BLaER1 (cell line): ENCODE results near the gene DEPDC1B.
"Not testable (repeated sequence)": the region's sequence is repeated elsewhere in the genome, so short reads cannot be mapped to it uniquely, and the experiment has no call there.

Experiments
- H3K27ac ChIP-seq: shearing (Covaris generic); formaldehyde crosslinking; 2 replicates; pipeline ENCODE4 v1.8.1; 2022
- H3K27me3 ChIP-seq: shearing (Covaris generic); formaldehyde crosslinking; 2 replicates; pipeline ENCODE4 v1.8.1; 2022
- H3K36me3 ChIP-seq: shearing (Covaris generic); formaldehyde crosslinking; 2 replicates; pipeline ENCODE4 v1.8.1; 2022
- H3K4me1 ChIP-seq: shearing (Covaris generic); formaldehyde crosslinking; 2 replicates; pipeline ENCODE4 v1.8.1; 2022
- H3K4me2 ChIP-seq: shearing (Covaris generic); formaldehyde crosslinking; 2 replicates; pipeline ENCODE4 v1.8.1; 2022
- H3K4me3 ChIP-seq: shearing (Covaris generic); formaldehyde crosslinking; 2 replicates; pipeline ENCODE4 v1.8.1; 2022
- H3K9ac ChIP-seq: shearing (Covaris generic); formaldehyde crosslinking; 2 replicates; pipeline ENCODE4 v1.8.1; 2022
- H3K9me3 ChIP-seq: shearing (Covaris generic); formaldehyde crosslinking; 2 replicates; pipeline ENCODE4 v1.8.1; 2022
- H4K20me1 ChIP-seq: shearing (Covaris generic); formaldehyde crosslinking; 2 replicates; pipeline ENCODE4 v1.8.1; 2022
- Cebpa-rat ChIP-seq: shearing (Covaris generic); IDR thresholded peaks from 2 replicates; pipeline ENCODE4 v1.8.1; 2022

DEPDC1B gene

DNA sequence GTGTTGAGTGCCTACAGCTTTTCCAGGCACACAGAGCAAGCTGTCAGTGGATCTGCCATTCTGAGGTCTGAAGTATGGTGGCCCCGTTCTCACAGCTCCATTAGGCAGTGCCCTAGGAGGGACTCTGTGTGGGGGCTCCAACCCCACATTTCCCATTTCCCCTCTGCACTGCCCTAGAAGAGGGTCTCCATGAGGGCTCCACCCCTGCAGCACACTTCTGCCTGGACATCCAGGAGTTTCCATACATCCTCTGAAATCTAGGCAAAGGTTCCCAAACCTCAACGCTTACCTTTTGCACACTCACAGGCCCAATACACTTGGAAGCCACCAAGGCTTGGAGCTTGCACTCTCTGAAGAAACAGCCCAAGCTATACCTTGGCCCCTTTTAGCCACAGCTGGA lies 131.3 kb downstream of the DEPDC1B start:
- H3K36me3 ChIP-seq, result 0 out of 2 replicates have a peak, but pooled peaks cover 5% of the 10 kb centered on the region
- no peak for TF ChIP-seq Cebpa-rat
- H3K4me2 ChIP-seq, result no peak overlapping the region
- H3K27ac ChIP-seq, result no peak overlapping the region
- no peak overlapping the region for H3K4me3 ChIP-seq
- no peak overlapping the region for H3K9ac ChIP-seq
- no peaks in the 10 kb centered on the region for H3K27me3 ChIP-seq
- peaks cover 29% of the 10 kb centered on the region for H3K9me3 ChIP-seq
- no peaks in the 10 kb centered on the region for H4K20me1 ChIP-seq
- H3K4me1 ChIP-seq, result no peaks in the 10 kb centered on the region

DNA sequence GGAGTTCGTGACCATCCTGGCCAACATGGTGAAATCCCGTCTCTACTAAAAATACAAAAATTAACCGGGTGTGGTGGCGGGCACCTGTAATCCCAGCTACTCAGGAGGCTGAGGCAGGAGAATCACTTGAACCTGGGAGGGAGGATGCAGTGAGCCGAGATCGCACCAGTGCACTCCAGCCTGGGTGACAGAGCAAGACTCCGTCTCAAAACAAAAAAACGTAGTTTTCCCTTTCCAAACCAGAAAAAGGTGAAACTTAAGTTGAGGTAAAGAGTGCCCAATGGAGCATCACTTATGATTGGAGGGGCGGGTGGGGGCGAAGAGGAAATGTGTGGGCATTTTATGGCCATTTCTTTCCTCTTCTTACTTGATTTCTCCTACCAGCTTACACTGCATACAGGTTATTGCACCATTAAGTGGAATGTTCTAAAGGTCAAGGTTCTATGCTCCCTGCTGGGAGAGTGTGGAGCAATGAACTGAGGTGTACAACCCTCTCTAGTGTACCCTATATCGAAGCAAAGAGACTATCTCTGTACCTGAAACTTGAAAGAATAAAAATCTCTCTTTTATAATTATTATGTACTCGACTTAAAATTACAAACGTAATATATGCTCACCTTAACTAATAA lies 136.2 kb downstream of the DEPDC1B start:
- Histone ChIP-seq H3K9me3 (peaks cover 24% of the 10 kb centered on the region), H3K36me3 (0 out of 2 replicates have a peak, but pooled peaks cover 5% of the 10 kb centered on the region), H3K27ac (no peak overlapping the region), H3K4me3 (no peak overlapping the region), H3K9ac (no peak overlapping the region), H4K20me1 (no peaks in the 10 kb centered on the region), H3K4me1 (no peaks in the 10 kb centered on the region), H3K27me3 (no peaks in the 10 kb centered on the region), H3K4me2 (no peak overlapping the region)
- no peak for TF ChIP-seq Cebpa-rat

DNA sequence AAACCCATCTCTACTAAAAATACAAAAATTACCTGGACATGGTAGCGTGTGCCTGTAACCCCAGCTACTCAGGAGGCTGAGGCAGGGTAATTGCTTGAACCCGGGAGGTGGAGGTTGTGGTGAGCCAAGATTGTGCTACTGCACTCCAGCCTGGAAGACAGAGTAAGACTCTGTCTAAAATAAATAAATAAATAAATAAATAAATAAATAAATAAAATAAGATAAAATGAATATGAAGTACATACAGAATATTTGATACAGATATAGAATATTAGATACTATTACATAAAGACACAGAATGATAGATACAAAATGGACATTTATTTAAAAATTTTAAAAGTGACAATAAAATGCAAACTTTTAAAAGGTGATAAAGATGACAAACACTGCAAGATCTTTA lies 146.7 kb downstream of the DEPDC1B start:
- not testable (repeated sequence) for H3K27ac ChIP-seq, H4K20me1 ChIP-seq, H3K27me3 ChIP-seq, H3K4me1 ChIP-seq, H3K4me3 ChIP-seq, H3K4me2 ChIP-seq, H3K9ac ChIP-seq, H3K36me3 ChIP-seq
- H3K9me3 ChIP-seq, result peaks cover 16% of the 10 kb centered on the region

DNA sequence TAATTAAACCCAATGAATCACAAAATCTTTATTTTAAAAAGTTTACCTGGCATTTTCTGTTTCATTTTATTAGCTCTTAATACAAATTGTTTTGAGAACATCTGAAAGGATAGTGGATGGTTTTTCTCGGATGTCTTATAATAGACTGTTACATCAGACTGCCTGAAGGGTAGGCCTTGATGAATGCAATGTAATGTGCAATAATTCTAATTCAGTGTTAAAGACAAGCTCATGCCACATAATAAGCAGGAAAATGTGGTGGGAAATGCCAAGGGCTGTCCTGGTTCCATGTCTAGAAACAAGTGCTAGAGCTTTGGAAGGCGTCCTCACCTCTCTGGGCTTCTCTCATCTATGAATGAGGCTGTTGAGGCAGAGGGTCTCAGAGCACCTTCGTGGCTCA lies 148.1 kb downstream of the DEPDC1B start:
- Histone ChIP-seq H3K4me1 (no peaks in the 10 kb centered on the region), H4K20me1 (no peaks in the 10 kb centered on the region), H3K9ac (no peak overlapping the region), H3K9me3 (peaks cover 26% of the 10 kb centered on the region), H3K4me3 (no peak overlapping the region), H3K4me2 (no peak overlapping the region), H3K27me3 (no peaks in the 10 kb centered on the region), H3K27ac (no peak overlapping the region), H3K36me3 (0 out of 2 replicates have a peak, but pooled peaks cover 16% of the 10 kb centered on the region)
- no peak for TF ChIP-seq Cebpa-rat

DNA sequence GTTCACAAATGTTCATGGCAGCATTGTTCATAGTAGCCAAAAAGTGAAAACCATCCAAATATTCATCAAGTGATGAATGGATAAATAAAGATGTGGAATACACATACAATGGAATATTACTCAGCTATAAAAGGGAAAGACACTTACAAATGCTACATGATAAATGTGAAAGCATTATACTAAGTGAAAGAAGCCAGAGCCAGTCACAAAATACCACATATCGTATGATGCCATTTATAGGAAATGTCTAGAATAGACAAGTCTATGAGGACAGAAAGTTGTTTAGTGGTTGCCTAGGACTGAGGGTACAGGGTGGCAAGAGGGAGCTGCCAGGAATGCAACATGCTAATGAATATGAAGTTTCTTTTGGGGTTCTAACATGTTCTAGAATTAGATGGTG lies 148.7 kb downstream of the DEPDC1B start:
- H3K27me3 ChIP-seq, result no peaks in the 10 kb centered on the region
- TF ChIP-seq Cebpa-rat, result no peak

DNA sequence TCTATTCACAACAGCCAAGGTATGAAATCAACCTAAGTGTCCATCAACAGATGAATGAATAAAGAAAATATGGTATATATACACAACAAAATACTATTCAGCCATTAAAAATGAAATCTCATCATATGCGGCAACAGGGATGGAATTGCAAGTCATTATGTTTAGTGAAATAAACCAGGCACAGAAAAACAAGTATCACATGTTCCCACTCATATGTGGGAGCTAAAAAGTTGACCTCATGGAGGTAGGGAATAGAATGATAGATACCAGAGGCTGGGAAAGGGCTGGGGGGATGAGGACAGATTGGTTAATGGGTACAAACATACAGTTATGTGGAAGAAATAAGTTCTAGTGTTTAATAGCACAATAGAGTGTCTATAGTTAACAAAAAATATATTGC lies 149.7 kb downstream of the DEPDC1B start:
- no peaks in the 10 kb centered on the region for H3K27me3 ChIP-seq
- no peaks in the 10 kb centered on the region for H4K20me1 ChIP-seq
- no peak for TF ChIP-seq Cebpa-rat
- no peak overlapping the region for H3K27ac ChIP-seq
- peaks cover 8% of the 10 kb centered on the region for H3K4me1 ChIP-seq
- H3K36me3 ChIP-seq, result 0 out of 2 replicates have a peak, but pooled peaks cover 6% of the 10 kb centered on the region
- no peak overlapping the region for H3K9ac ChIP-seq
- no peak overlapping the region for H3K4me3 ChIP-seq
- peaks cover 12% of the 10 kb centered on the region for H3K9me3 ChIP-seq
- H3K4me2 ChIP-seq, result no peak overlapping the region

More for the DNA sequence above, 148.7 kb downstream of the DEPDC1B start:
- no peak overlapping the region for H3K27ac ChIP-seq
- no peak overlapping the region for H3K4me3 ChIP-seq
- peaks cover 21% of the 10 kb centered on the region for H3K9me3 ChIP-seq
- no peaks in the 10 kb centered on the region for H3K4me1 ChIP-seq
- H3K36me3 ChIP-seq, result 0 out of 2 replicates have a peak, but pooled peaks cover 15% of the 10 kb centered on the region
- H4K20me1 ChIP-seq, result no peaks in the 10 kb centered on the region
- no peak overlapping the region for H3K9ac ChIP-seq
- H3K4me2 ChIP-seq, result no peak overlapping the region

DNA sequence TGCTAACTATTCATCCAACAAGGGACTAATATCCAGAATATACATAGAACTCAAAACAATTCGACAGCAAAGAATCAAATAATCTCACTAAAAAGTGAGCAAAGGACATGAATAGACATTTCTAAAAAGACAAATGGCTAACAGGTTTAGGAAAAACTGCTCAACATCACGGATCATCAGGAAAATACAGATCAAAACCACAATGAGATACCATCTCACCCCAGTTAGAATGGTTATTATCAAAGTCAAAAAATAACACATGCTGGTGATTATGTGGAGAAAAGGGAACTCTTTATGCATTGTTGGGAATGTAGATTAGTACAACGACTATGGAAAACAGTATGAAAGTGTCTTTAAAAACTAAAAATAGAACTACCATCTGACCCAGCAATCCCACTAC lies 150.1 kb downstream of the DEPDC1B start:
- Histone ChIP-seq H3K27ac (no peak overlapping the region), H3K9me3 (peaks cover 11% of the 10 kb centered on the region; the same call in 1 of the 2 replicates)

More for the DNA sequence above, 150.1 kb downstream of the DEPDC1B start:
- Histone ChIP-seq H3K36me3 (0 out of 2 replicates have a peak, but pooled peaks cover 6% of the 10 kb centered on the region), H3K4me2 (no peak overlapping the region), H3K4me1 (peaks cover 13% of the 10 kb centered on the region), H3K27me3 (no peaks in the 10 kb centered on the region), H3K9ac (no peak overlapping the region), H3K4me3 (no peak overlapping the region), H4K20me1 (no peaks in the 10 kb centered on the region)
- no peak for TF ChIP-seq Cebpa-rat
